ENCODE measurements around the gene TGFA. TPM values are rescaled to one million over a fixed set of nuclear protein-coding genes. Genes with fewer than 3 reads are reported as not detected.

Gene TGFA
- total and polyA plus RNA-seq, 2 experiments from 2014 or later = 1.4 to 6.5 TPM

GRCh38 chr2:70503896-70504295 is 49.7 kb downstream of the TGFA start:
- Histone ChIP-seq H2AFZ (no peak overlapping the region), H3K4me3 (no peak overlapping the region), H4K20me1 (replicated peaks; ENCODE audit: insufficient read depth) (no peaks in the 10 kb centered on the region), H3K9me2 (ENCODE audit: insufficient read depth) (0 out of 2 replicates have a peak, but pooled peaks cover 6% of the 10 kb centered on the region), H3K4me1 (ENCODE audit: insufficient read depth) (peaks cover 36% of the 10 kb centered on the region), H3F3A (replicated peaks; ENCODE audit: low read depth) (no peaks in the 10 kb centered on the region), H3K27me3 (ENCODE audit: insufficient read depth) (no peaks in the 10 kb centered on the region), H3K36me3 (ENCODE audit: insufficient read depth) (no peaks in the 10 kb centered on the region), H3K4me2 (no peak overlapping the region), H3K79me2 (replicated peaks; ENCODE audit: insufficient read depth) (no peaks in the 10 kb centered on the region), H3K27ac (ENCODE audit: low read depth) (no peak overlapping the region)
- DNase-seq (ENCODE audit: low spot score) (no peak), ATAC-seq (no peak)
- Mint-ChIP-seq H3K9me3 (no peaks in the 10 kb centered on the region), H3K27me3 (ENCODE audit: insufficient read depth, low read depth, poor library complexity) (no peaks in the 10 kb centered on the region), H3K4me3 (no peak overlapping the region), H3K4me1 (peaks cover 44% of the 10 kb centered on the region), H3K27ac (no peak overlapping the region), H3K36me3 (ENCODE audit: low read depth) (no peaks in the 10 kb centered on the region)
- TF ChIP-seq CTCF (conservative IDR thresholded peaks at IDR 0.05; ENCODE audit: low read depth in 2 of 2) = no peak
- TF ChIP-seq REST (IDR thresholded peaks at IDR 0.05; ENCODE audit: unreplicated experiment) = no peak
- TF ChIP-seq CREB1 (CRISPR knock-in tag; IDR thresholded peaks at IDR 0.05; ENCODE audit: low read depth) = no peak
- TF ChIP-seq ZNF331 (CRISPR knock-in tag; IDR thresholded peaks at IDR 0.05; ENCODE audit: low read depth) = no peak
- no peak for TF ChIP-seq ZNF462 (CRISPR knock-in tag; IDR thresholded peaks at IDR 0.05)
- TF ChIP-seq ETS1 (IDR thresholded peaks at IDR 0.05) = no peak
